Endothelial cell of umbilical vein (primary cell): Measurements from ENCODE around the gene CRTC2. TPM values are rescaled to one million over a fixed set of nuclear protein-coding genes. Genes with fewer than 3 reads are reported as not detected.

Experiments used
- BruUV-seq: library from RNA; stranded (reverse); fragments of 400-500 nt; replicated peaks from 2 replicates; lab custom pipeline; 2021; lab: Mats Ljungman, UMichigan
- CTCF ChIA-PET: fragments of 300-600, 350-600 bp; sonication (Branson Sonifier 250); formaldehyde crosslinking; loops from one replicate; lab custom pipeline; 2021; ENCODE audit warnings: antibody characterized with exemption, inconsistent platforms; lab: Charles Lee
- POLR2A ChIA-PET: fragments of 300-600, 350-600 bp; sonication (Branson Sonifier 250); formaldehyde crosslinking; loops from one replicate; lab custom pipeline; 2021; ENCODE audit warnings: antibody characterized with exemption, inconsistent platforms; lab: Charles Lee
- DNase-seq: peaks from one replicate; pipeline ENCODE4 v3.0.0-alpha.2; 2011; ENCODE audit warnings: low read depth, low spot score
- FAIRE-seq: peaks from 2 replicates; lab custom pipeline; 2011; peaks lifted over from hg19 to GRCh38; lab: Jason Lieb, UNC
- H2AFZ ChIP-seq: 2 replicates; pipeline ENCODE4 v1.6.0; 2012; ENCODE audit warnings: low read depth, low read length, control low read depth, inconsistent platforms
- H3K27ac ChIP-seq: 2 replicates; pipeline ENCODE4 v1.5.1; 2011; ENCODE audit warnings: low read depth, mild to moderate bottlenecking, control low read depth, low read length, moderate library complexity; ENCODE audit not compliant: insufficient read depth
- H3K27me3 ChIP-seq, 2 experiments: 2 replicates each; pipeline versions ENCODE4 v1.6.0 to v1.6.1; 2011; ENCODE audit warnings: low read length in 2 of 2, mixed read lengths in 1 of 2; ENCODE audit not compliant: control insufficient read depth in 2 of 2, insufficient read depth in 2 of 2
- H3K36me3 ChIP-seq, 2 experiments: 2 replicates in 1 of 2; 3 replicates in 1 of 2; pipeline ENCODE4 v1.5.1; 2011; ENCODE audit warnings: low read length in 2 of 2, mild to moderate bottlenecking in 1 of 2, moderate library complexity in 1 of 2; ENCODE audit not compliant: control insufficient read depth in 2 of 2, insufficient read depth in 2 of 2; ENCODE audit errors: extremely low read depth in 1 of 2
- H3K4me1 ChIP-seq: 3 replicates; pipeline ENCODE4 v1.5.1; 2011; ENCODE audit warnings: mild to moderate bottlenecking, low read length; ENCODE audit not compliant: control insufficient read depth, insufficient read depth; ENCODE audit errors: extremely low read depth
- H3K4me2 ChIP-seq: 2 replicates; pipeline ENCODE4 v1.6.1; 2011; ENCODE audit warnings: low read length, control low read depth, mixed read lengths; ENCODE audit not compliant: insufficient read depth
- H3K4me3 ChIP-seq, 3 experiments: fragments of 200-600 bp in 1 of 3; sonication (generic), shearing (Covaris generic) in 1 of 3; replicated peaks in 1 of 3; 2 replicates each; pipeline ENCODE4 v1.5.1; 2011 to 2016; ENCODE audit warnings: control low read depth in 3 of 3, low read length in 3 of 3, mild to moderate bottlenecking in 2 of 3, inconsistent platforms in 1 of 3, low read depth in 1 of 3, moderate library complexity in 1 of 3; ENCODE audit not compliant: insufficient read depth in 1 of 3
- H3K79me2 ChIP-seq: 2 replicates; pipeline ENCODE4 v1.6.0; 2012; ENCODE audit warnings: low read length, inconsistent platforms; ENCODE audit not compliant: control insufficient read depth, insufficient read depth
- H3K9ac ChIP-seq: replicated peaks from 2 replicates; pipeline ENCODE3; 2011; ENCODE audit warnings: low read length, control low read depth; ENCODE audit not compliant: insufficient read depth; ENCODE audit errors: extremely low read depth
- H3K9me1 ChIP-seq: replicated peaks from 3 replicates; pipeline ENCODE4 v1.6.0; 2011; ENCODE audit warnings: mild to moderate bottlenecking, low read length; ENCODE audit not compliant: control insufficient read depth, insufficient read depth; ENCODE audit errors: extremely low read depth
- H3K9me3 ChIP-seq: replicated peaks from 2 replicates; pipeline ENCODE4 v1.5.1; 2012; ENCODE audit warnings: low read length, inconsistent platforms; ENCODE audit not compliant: control insufficient read depth, insufficient read depth
- H4K20me1 ChIP-seq: replicated peaks from 2 replicates; pipeline ENCODE3; 2011; ENCODE audit warnings: mild to moderate bottlenecking, low read length; ENCODE audit not compliant: control insufficient read depth, insufficient read depth; ENCODE audit errors: extremely low read depth
- EZH2 ChIP-seq: IDR thresholded peaks from 2 replicates; pipeline ENCODE4 v1.6.1; 2012; ENCODE audit warnings: borderline replicate concordance, low read depth, mild to moderate bottlenecking, moderate library complexity, low read length, inconsistent platforms; ENCODE audit not compliant: severe bottlenecking
- FOS ChIP-seq: IDR thresholded peaks from 2 replicates; pipeline ENCODE4 v1.6.1; 2011; ENCODE audit warnings: mild to moderate bottlenecking, low read length, moderate library complexity, borderline replicate concordance; ENCODE audit not compliant: insufficient read depth
- GATA2 ChIP-seq: IDR thresholded peaks from 2 replicates; pipeline ENCODE4 v1.7.0; 2011; ENCODE audit warnings: low read depth, mild to moderate bottlenecking, moderate library complexity, mixed read lengths, low read length; ENCODE audit not compliant: insufficient read length, insufficient read depth
- JUN ChIP-seq: IDR thresholded peaks from 2 replicates; pipeline ENCODE4 v1.6.1; 2011; ENCODE audit warnings: borderline replicate concordance, low read depth; ENCODE audit not compliant: insufficient read length, insufficient read depth
- MYC ChIP-seq: IDR thresholded peaks from one replicate; pipeline ENCODE4 v1.6.1; 2011; ENCODE audit warnings: mild to moderate bottlenecking, low read depth, low read length
- POLR2A ChIP-seq: IDR thresholded peaks from 2 replicates; pipeline ENCODE4 v1.6.1; 2012; ENCODE audit warnings: low read depth, mild to moderate bottlenecking, control low read depth, low read length
- POLR2AphosphoS5 ChIP-seq: IDR thresholded peaks from 2 replicates; pipeline ENCODE4 v1.6.1; 2012; ENCODE audit warnings: low read depth, mild to moderate bottlenecking, control low read depth, low read length, moderate library complexity; ENCODE audit not compliant: insufficient read depth
- dilution Hi-C: fragments of 300-500 bp; cut with MboI; formaldehyde crosslinking; loops from one replicate; pipeline ENCODE4 v1.15.0; 2019; ENCODE audit warnings: low sequenced_read_pairs; ENCODE audit not compliant: extremely low pct_ligation_motif_present
- intact Hi-C: fragments of 100-400 bp; cut with micrococcal nuclease; formaldehyde crosslinking; loops from one replicate; pipeline ENCODE4 v1.10.0; 2022
- polyA plus RNA-seq, 4 experiments: library from polyadenylated mRNA; depleted of rRNA in 3 of 4; stranded (reverse) in 3 of 4; unstranded in 1 of 4; fragments of >200 nt; gene quantifications; 2 replicates each; pipeline versions ENCODE4 v1.2.1 to v1.2.3, GENCODE V29; 2011 to 2012; ENCODE audit warnings: missing spikeins in 1 of 4
- total RNA-seq: library from RNA; stranded (reverse); gene quantifications from 2 replicates; pipeline ENCODE4 v1.2.3, GENCODE V29; 2021
- TF ChIP-seq, protein P1 (sequence below): IDR thresholded peaks from 2 replicates; pipeline ENCODE4 v1.6.1; 2011; ENCODE audit not compliant: insufficient read depth, insufficient read length
- TF ChIP-seq, protein P2 (sequence below), 2 donors: IDR thresholded peaks; 1 replicate in 1 of 2; 2 replicates in 1 of 2; pipeline ENCODE4 v1.5.1; 2011; ENCODE audit warnings: low read length in 2 of 2, mild to moderate bottlenecking in 2 of 2, moderate library complexity in 2 of 2, control low read depth in 1 of 2, inconsistent platforms in 1 of 2, low read depth in 1 of 2; ENCODE audit not compliant: insufficient read depth in 1 of 2; ENCODE audit errors: extremely low read depth in 1 of 2

The CRTC2 gene
- total and polyA plus RNA-seq, 2 donors (not counting 3 experiments of a cell fraction or from before 2014, with no cell fraction given), result 40.2 to 42.2 TPM

DNA sequence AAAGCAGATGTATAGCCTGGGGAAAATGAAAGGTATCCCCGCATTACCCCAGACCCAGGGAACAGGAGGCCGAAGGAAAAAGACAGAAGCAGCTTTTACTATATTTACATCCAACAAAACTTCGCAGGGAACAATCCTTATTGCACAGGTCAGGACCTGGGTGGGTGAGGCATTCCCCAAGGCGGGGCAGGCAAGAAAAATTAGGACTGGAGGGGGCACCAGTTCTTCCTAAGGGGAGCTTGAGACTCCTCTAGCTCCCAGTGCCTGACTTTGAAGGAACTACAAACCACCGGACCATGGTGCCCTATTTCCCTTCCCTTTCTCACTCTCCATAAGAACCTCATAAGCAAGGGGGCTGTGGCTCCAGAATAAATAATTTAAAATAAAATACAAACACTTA is 29.0 kb downstream of the CRTC2 start:
- TF ChIP-seq EZH2, result no peak

DNA sequence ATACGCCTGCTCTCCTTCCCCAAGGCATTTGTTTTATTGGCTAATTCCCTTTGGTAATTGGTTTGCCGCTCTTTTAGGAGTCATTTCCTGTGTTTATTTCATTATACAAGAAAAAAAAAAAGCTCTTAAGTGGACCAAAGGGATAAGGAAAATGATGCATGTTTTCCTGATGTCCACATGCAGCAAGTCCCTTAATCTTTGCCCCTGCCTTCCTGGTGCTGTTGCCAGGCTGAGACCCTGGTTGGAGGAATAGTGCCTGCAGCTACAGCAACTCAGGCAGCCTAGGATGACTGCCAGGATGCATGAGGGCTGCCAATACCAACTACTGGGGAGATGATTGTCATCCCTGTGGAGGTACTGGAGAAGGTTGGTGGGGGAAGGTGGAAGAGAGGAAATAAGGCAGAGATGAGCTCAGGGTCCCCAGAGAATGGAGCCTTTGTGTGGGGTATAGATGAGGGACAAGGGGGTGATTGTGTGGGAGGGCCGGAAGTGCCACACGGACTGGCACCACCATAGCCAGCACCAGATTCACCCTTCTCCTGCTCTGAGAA is 29.5 kb downstream of the CRTC2 start:
- DNase-seq (peak; percentile 91), FAIRE-seq (peak; percentile 93)

More for the DNA sequence above, 29.0 kb downstream of the CRTC2 start:
- no peaks in the 10 kb centered on the region for H3K27me3 ChIP-seq
- peaks cover 15% of the 10 kb centered on the region for H3K4me1 ChIP-seq
- intact Hi-C loops, result loop anchor here (1.0 kb wide), 1 partner anchor 34 kb away; the partner anchor contains the start of gene SLC39A1
- no peak overlapping the region for H3K9ac ChIP-seq
- peak; percentile 49 for FAIRE-seq
- dilution Hi-C loops, result no loop called here
- no peaks in the 10 kb centered on the region for H3K79me2 ChIP-seq
- H3K27ac ChIP-seq, result peak overlapping the region; percentile 1
- H4K20me1 ChIP-seq, result no peaks in the 10 kb centered on the region
- CTCF ChIA-PET, result interaction anchor here (0.9 to 5.1 kb wide), 8 partner anchors 10 to 132 kb away, joined by 3 to 34 read pairs (median 6); partner anchors contain the start of genes CREB3L4, DENND4B and JTB
- peaks cover 5 to 20% of the 10 kb centered on the region in 2 experiments for H3K36me3 ChIP-seq
- H3K9me1 ChIP-seq, result no peaks in the 10 kb centered on the region
- no TSS peak for BruUV-seq
- H3K4me3 ChIP-seq, result no peak overlapping the region
- no peak overlapping the region for H2AFZ ChIP-seq
- no peaks in the 10 kb centered on the region for H3K9me3 ChIP-seq
- no peak overlapping the region for H3K4me2 ChIP-seq
- POLR2A ChIA-PET, result no interaction called here
- DNase-seq, result no peak

More for the DNA sequence above, 29.5 kb downstream of the CRTC2 start:
- Histone ChIP-seq H3K4me1 (peaks cover 19% of the 10 kb centered on the region), H3K27me3 (no peaks in the 10 kb centered on the region), H3K4me3 (no peak overlapping the region), H4K20me1 (no peaks in the 10 kb centered on the region), H3K4me2 (peak overlapping the region; percentile 7), H3K79me2 (no peaks in the 10 kb centered on the region), H3K36me3 (peaks cover under 1 to 19% of the 10 kb centered on the region in 2 experiments), H2AFZ (no peak overlapping the region), H3K9me3 (no peaks in the 10 kb centered on the region), H3K27ac (peak overlapping the region; percentile 4), H3K9me1 (no peaks in the 10 kb centered on the region), H3K9ac (no peak overlapping the region)
- no TSS peak for BruUV-seq
- intact Hi-C loops (loop anchor here (1.0 kb wide), 1 partner anchor 34 kb away; the partner anchor contains the start of gene SLC39A1), dilution Hi-C loops (no loop called here)
- TF ChIP-seq MYC (no peak), POLR2AphosphoS5 (no peak), EZH2 (no peak), POLR2A (no peak), FOS (peak; percentile 20), JUN (peak; percentile 24), GATA2 (no peak)
- TF ChIP-seq, protein P1, sequence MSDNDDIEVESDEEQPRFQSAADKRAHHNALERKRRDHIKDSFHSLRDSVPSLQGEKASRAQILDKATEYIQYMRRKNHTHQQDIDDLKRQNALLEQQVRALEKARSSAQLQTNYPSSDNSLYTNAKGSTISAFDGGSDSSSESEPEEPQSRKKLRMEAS, result no peak
- TF ChIP-seq, protein P2, sequence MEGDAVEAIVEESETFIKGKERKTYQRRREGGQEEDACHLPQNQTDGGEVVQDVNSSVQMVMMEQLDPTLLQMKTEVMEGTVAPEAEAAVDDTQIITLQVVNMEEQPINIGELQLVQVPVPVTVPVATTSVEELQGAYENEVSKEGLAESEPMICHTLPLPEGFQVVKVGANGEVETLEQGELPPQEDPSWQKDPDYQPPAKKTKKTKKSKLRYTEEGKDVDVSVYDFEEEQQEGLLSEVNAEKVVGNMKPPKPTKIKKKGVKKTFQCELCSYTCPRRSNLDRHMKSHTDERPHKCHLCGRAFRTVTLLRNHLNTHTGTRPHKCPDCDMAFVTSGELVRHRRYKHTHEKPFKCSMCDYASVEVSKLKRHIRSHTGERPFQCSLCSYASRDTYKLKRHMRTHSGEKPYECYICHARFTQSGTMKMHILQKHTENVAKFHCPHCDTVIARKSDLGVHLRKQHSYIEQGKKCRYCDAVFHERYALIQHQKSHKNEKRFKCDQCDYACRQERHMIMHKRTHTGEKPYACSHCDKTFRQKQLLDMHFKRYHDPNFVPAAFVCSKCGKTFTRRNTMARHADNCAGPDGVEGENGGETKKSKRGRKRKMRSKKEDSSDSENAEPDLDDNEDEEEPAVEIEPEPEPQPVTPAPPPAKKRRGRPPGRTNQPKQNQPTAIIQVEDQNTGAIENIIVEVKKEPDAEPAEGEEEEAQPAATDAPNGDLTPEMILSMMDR (IDR thresholded peaks at IDR 0.05; ENCODE audit: extremely low read depth in 1 of 2, insufficient read depth in 1 of 2, low read depth in 1 of 2, low read length in 2 of 2), result no peak
- ChIA-PET CTCF (interaction anchor here (0.9 to 5.1 kb wide), 10 partner anchors 11 to 134 kb away, joined by 3 to 34 read pairs (median 5); partner anchors contain the start of genes CREB3L4, DENND4B, JTB and RAB13), POLR2A (no interaction called here)
